ENCODE results near the gene PNPLA7. TPM values are rescaled to one million over a fixed set of nuclear protein-coding genes. Genes with fewer than 3 reads are reported as not detected.

PNPLA7 gene
- total and polyA plus RNA-seq, 2 of the 13 experiments (the other 11 are each of a cell fraction or from before 2014, with no cell fraction given), result 0.42 to 1.5 TPM

DNA sequence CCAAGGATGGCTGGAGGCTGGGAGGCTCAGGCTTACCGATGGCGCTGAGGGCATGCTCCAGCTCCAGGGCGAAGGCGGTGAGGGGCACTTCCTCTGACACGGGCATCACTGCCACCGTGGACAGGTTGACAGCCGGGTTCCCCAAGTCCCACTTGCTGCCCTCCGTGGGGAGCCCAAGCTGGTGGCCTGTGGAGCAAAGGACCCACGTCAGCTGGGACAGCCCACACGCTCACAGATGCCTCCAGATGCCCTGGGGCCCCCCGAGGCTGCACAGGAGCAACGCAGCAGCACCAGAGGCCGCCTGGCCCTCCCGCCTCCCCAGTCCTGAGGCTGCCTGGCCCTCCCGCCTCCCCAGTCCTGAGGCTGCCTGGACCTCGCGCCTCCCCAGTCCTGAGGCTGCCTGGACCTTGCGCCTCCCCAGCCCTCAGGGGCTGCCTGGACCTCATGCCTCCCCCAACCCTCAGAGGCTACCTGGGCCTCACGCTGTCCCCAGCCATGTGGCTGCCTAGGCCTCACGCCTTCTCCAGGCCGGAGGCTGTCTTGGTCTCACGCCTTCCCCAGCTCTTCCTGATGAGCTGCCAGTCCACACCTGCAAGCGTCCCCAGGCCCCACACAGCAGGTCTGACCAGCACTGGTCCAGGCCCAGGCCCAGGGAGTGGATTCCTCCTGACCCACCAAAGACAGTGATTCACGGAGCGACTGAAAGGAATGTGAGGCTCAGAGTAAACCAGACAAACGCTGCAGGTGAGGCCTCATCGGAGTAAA, 65.5 kb downstream of the PNPLA7 start:
- FAIRE-seq (no peak), ATAC-seq (peak; percentile 14; the same call in 2 of the 3 replicates), DNase-seq (ENCODE audit: low spot score) (no peak)
- no TSS peak for BruUV-seq (replicated peaks)
- no peaks in the 10 kb centered on the region for H4K20me1 ChIP-seq (ENCODE audit: insufficient read depth, low read length)
- no peaks in the 10 kb centered on the region for H3K9me3 ChIP-seq (ENCODE audit: low read length)
- H3K4me1 ChIP-seq (ENCODE audit: insufficient read depth, low read length), result peaks cover 46% of the 10 kb centered on the region
- H3K27ac ChIP-seq (ENCODE audit: extremely low read length, insufficient read depth, low read length), result no peak overlapping the region
- H3K79me2 ChIP-seq (ENCODE audit: insufficient read depth, low read length), result no peaks in the 10 kb centered on the region
- 53% methylated on average over 9 of the region's 27 CpGs for WGBS (ENCODE audit: low lambda C conversion rate)
- no peaks in the 10 kb centered on the region for H3K36me3 ChIP-seq (replicated peaks in 1 of 2; ENCODE audit: control insufficient read depth in 1 of 2, insufficient read depth in 2 of 2, low read length in 2 of 2)
- no peak overlapping the region for H2AFZ ChIP-seq (ENCODE audit: low read length)
- H3K4me3 ChIP-seq (replicated peaks in 1 of 3; ENCODE audit: insufficient read depth in 1 of 3, low read depth in 2 of 3, low read length in 3 of 3), result no peak overlapping the region
- no peak overlapping the region for H3K9ac ChIP-seq (ENCODE audit: insufficient read depth, low read depth, low read length)
- intact Hi-C loops (cut with micrococcal nuclease; ENCODE audit: unreplicated experiment) (no loop called here), in situ Hi-C loops (cut with HindIII; ENCODE audit: extremely low pct_ligation_motif_present, low pct_unique_long_range_greater_than_20kb) (no loop called here)
- no peak overlapping the region for H3K4me2 ChIP-seq (ENCODE audit: low read depth, low read length)
- POLR2A ChIA-PET, result no interaction called here
- H3K27me3 ChIP-seq (ENCODE audit: control insufficient read depth in 1 of 2, insufficient read depth in 2 of 2, low read length in 2 of 2), result peaks cover 12 to 54% of the 10 kb centered on the region in 2 experiments
- CTCF ChIA-PET (ENCODE audit: low intra/inter-chr PET ratio, low total read pairs), result no interaction called here
- peak; percentile 36; the same call in 1 of the 2 replicates for TF ChIP-seq ZNF501 (CRISPR knock-in tag; IDR thresholded peaks at IDR 0.05)
- TF ChIP-seq, protein P1, sequence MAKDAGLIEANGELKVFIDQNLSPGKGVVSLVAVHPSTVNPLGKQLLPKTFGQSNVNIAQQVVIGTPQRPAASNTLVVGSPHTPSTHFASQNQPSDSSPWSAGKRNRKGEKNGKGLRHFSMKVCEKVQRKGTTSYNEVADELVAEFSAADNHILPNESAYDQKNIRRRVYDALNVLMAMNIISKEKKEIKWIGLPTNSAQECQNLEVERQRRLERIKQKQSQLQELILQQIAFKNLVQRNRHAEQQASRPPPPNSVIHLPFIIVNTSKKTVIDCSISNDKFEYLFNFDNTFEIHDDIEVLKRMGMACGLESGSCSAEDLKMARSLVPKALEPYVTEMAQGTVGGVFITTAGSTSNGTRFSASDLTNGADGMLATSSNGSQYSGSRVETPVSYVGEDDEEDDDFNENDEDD (CRISPR knock-in tag; IDR thresholded peaks at IDR 0.05; ENCODE audit: borderline replicate concordance), result peak; percentile 25; the same call in 1 of the 2 replicates
- TF ChIP-seq ZFX (CRISPR knock-in tag; IDR thresholded peaks at IDR 0.05; ENCODE audit: low read depth), result peak; percentile 87
- no peak for TF ChIP-seq PLRG1 (conservative IDR thresholded peaks at IDR 0.05)
- TF ChIP-seq SETDB1 (CRISPR knock-in tag; IDR thresholded peaks at IDR 0.05; ENCODE audit: borderline replicate concordance), result 0 out of 2 replicates have a peak, but pooled peaks have one; percentile 21
- no peak for TF ChIP-seq RXRA (CRISPR knock-in tag; IDR thresholded peaks at IDR 0.05)
- TF ChIP-seq KDM5B (CRISPR knock-in tag; IDR thresholded peaks at IDR 0.05; ENCODE audit: borderline replicate concordance), result peak; percentile 47; the same call in 1 of the 2 replicates
- TF ChIP-seq ZFY (CRISPR knock-in tag; IDR thresholded peaks at IDR 0.05), result peak; percentile 45
- TF ChIP-seq ZEB1 (IDR thresholded peaks at IDR 0.05; ENCODE audit: insufficient replicate concordance, low read depth), result peak; percentile 30
- TF ChIP-seq, protein P2, sequence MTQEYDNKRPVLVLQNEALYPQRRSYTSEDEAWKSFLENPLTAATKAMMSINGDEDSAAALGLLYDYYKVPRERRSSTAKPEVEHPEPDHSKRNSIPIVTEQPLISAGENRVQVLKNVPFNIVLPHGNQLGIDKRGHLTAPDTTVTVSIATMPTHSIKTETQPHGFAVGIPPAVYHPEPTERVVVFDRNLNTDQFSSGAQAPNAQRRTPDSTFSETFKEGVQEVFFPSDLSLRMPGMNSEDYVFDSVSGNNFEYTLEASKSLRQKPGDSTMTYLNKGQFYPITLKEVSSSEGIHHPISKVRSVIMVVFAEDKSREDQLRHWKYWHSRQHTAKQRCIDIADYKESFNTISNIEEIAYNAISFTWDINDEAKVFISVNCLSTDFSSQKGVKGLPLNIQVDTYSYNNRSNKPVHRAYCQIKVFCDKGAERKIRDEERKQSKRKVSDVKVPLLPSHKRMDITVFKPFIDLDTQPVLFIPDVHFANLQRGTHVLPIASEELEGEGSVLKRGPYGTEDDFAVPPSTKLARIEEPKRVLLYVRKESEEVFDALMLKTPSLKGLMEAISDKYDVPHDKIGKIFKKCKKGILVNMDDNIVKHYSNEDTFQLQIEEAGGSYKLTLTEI (CRISPR knock-in tag; conservative IDR thresholded peaks at IDR 0.05), result no peak
- TF ChIP-seq SALL1 (CRISPR knock-in tag; IDR thresholded peaks at IDR 0.05), result peak; percentile 22; the same call in 1 of the 2 replicates
- TF ChIP-seq SMARCE1 (IDR thresholded peaks at IDR 0.05; ENCODE audit: borderline replicate concordance), result no peak
- TF ChIP-seq SP4 (CRISPR knock-in tag; IDR thresholded peaks at IDR 0.05), result 0 out of 2 replicates have a peak, but pooled peaks have one; percentile 24
- TF ChIP-seq ZNF30 (CRISPR knock-in tag; IDR thresholded peaks at IDR 0.05), result 0 out of 2 replicates have a peak, but pooled peaks have one; percentile 28
- TF ChIP-seq ZBTB33 (CRISPR knock-in tag; IDR thresholded peaks at IDR 0.05), result peak; percentile 53; the same call in 1 of the 2 replicates
- TF ChIP-seq TEAD3 (CRISPR knock-in tag; optimal IDR thresholded peaks at IDR 0.05; ENCODE audit: borderline replicate concordance), result peak; percentile 23
- no peak for TF ChIP-seq CHD4 (IDR thresholded peaks at IDR 0.05; ENCODE audit: borderline replicate concordance, low read length)

Measured in HepG2 (cell line).